H1 (cell line): Measurements from ENCODE around the gene UGGT1. TPM values are rescaled to one million over a fixed set of nuclear protein-coding genes. Genes with fewer than 3 reads are reported as not detected.

ENCODE experiments used
- EZH2 ChIP-seq: fragments of 200-600 bp; sonication (generic); IDR thresholded peaks from 2 replicates; pipeline ENCODE4 v1.7.1; 2012; ENCODE audit warnings: low read depth, mild to moderate bottlenecking, moderate library complexity, low read length, inconsistent platforms; ENCODE audit not compliant: severe bottlenecking
- KDM5A ChIP-seq: fragments of 200-600 bp; IDR thresholded peaks from 2 replicates; pipeline ENCODE4 v1.7.1; 2012; ENCODE audit warnings: mild to moderate bottlenecking, low read length, inconsistent platforms, mixed read lengths
- USF2 ChIP-seq: IDR thresholded peaks from 2 replicates; pipeline ENCODE4 v1.6.1; 2011; ENCODE audit warnings: low read length, improper control_type of control experiment
- polyA plus RNA-seq, 7 experiments: library from polyadenylated mRNA; depleted of rRNA in 3 of 7; stranded (reverse) in 5 of 7; unstranded in 2 of 7; fragments of >200 nt in 5 of 7; fragments of 200-250 nt in 2 of 7; gene quantifications; 1 replicate in 5 of 7; 2 replicates in 1 of 7; 4 replicates in 1 of 7; pipeline versions ENCODE4 v1.2.1 to v1.2.3, GENCODE V29; 2011 to 2013; ENCODE audit warnings: missing spikeins in 2 of 7, mixed read lengths in 2 of 7
- total RNA-seq: library from RNA; stranded (reverse); fragmentation: NEBNext Ultra II Directional; extraction: Animal tissue kit (Norgen Biotek cat#: 25700); gene quantifications from 2 replicates; pipeline ENCODE4 v1.2.1, GENCODE V29; 2021

UGGT1 gene
- total and polyA plus RNA-seq, 2 of the 8 experiments (the other 6 are each of a cell fraction or from before 2014, with no cell fraction given): 14.9 to 57.3 TPM

GRCh38 chr2:128153786-128154185 is 62.8 kb downstream of the UGGT1 start (continued):
- no peak for TF ChIP-seq EZH2
- no peak for TF ChIP-seq USF2
- no peak for TF ChIP-seq KDM5A
- TF ChIP-seq, all 59 proteins: peak for 0
